Measurements from ENCODE around the gene FIGNL2. TPM values are rescaled to one million over a fixed set of nuclear protein-coding genes. Genes with fewer than 3 reads are reported as not detected.

The FIGNL2 gene
- total RNA-seq, 2 donors from 2014 or later: 10.5 to 17.7 TPM

- WGBS, 2 experiments (ENCODE audit: insufficient coverage in 1 of 2, insufficient read length in 1 of 2): 32 to 67% methylated on average over 2 to 5 of the region's 5 CpGs
- Mint-ChIP-seq H3K36me3 (ENCODE audit: low read depth) (no peaks in the 10 kb centered on the region), H3K27me3 (ENCODE audit: insufficient read depth) (peaks cover 32% of the 10 kb centered on the region), H3K9me3 (no peaks in the 10 kb centered on the region), H3K27ac (peak overlapping the region; percentile 23), H3K4me3 (no peak overlapping the region), H3K4me1 (peaks cover 30% of the 10 kb centered on the region)
- DNase-seq: peak; percentile 81
- Histone ChIP-seq H3K9me3 (ENCODE audit: control insufficient read depth, low read length) (no peaks in the 10 kb centered on the region), H3K4me3 (ENCODE audit: low read length) (no peak overlapping the region), H3K27me3 (ENCODE audit: control insufficient read depth, insufficient read depth, low read length, poor library complexity, severe bottlenecking) (no peaks in the 10 kb centered on the region), H3K9ac (ENCODE audit: extremely low read depth, low read length, poor library complexity, severe bottlenecking) (no peak overlapping the region), H3K36me3 (ENCODE audit: control insufficient read depth, insufficient read depth, low read length) (no peaks in the 10 kb centered on the region), H3K4me1 (ENCODE audit: control insufficient read depth, insufficient read depth, low read length) (peaks cover 11% of the 10 kb centered on the region), H3K27ac (ENCODE audit: low read depth, low read length) (peak overlapping the region; percentile 78)
- no peak for TF ChIP-seq CTCF (conservative IDR thresholded peaks at IDR 0.05)
Measured at GRCh38 chr12:51829011-51829481, 19.5 kb downstream of the FIGNL2 start.

- H3K4me3 ChIP-seq (ENCODE audit: low read length): no peak overlapping the region
- no peaks in the 10 kb centered on the region for H3K9me3 ChIP-seq (ENCODE audit: control insufficient read depth, low read length)
- H3K4me3 Mint-ChIP-seq: no peak overlapping the region
Measured at GRCh38 chr12:51827925-51828818, 20.3 kb downstream of the FIGNL2 start.

GRCh38 chr12:51826881-51827280 lies 21.6 kb downstream of the FIGNL2 start:
- H3K36me3 Mint-ChIP-seq (ENCODE audit: low read depth): no peaks in the 10 kb centered on the region
- H3K4me1 Mint-ChIP-seq: peaks cover 33% of the 10 kb centered on the region
- H3K4me1 ChIP-seq (ENCODE audit: control insufficient read depth, insufficient read depth, low read length): peaks cover 11% of the 10 kb centered on the region
- no peak overlapping the region for H3K27ac ChIP-seq (ENCODE audit: low read depth, low read length)
- H3K9me3 Mint-ChIP-seq: no peaks in the 10 kb centered on the region
- peaks cover 17% of the 10 kb centered on the region for H3K27me3 Mint-ChIP-seq (ENCODE audit: insufficient read depth)
- 94 to 96% methylated on average over 2 to 4 of the region's 4 CpGs for WGBS, 2 experiments (ENCODE audit: insufficient coverage in 1 of 2, insufficient read length in 1 of 2)
- DNase-seq: no peak
- H3K9me3 ChIP-seq (ENCODE audit: control insufficient read depth, low read length): no peaks in the 10 kb centered on the region
- no peak overlapping the region for H3K4me3 Mint-ChIP-seq
- no peak overlapping the region for H3K4me3 ChIP-seq (ENCODE audit: low read length)
- TF ChIP-seq CTCF (conservative IDR thresholded peaks at IDR 0.05): no peak
- no peaks in the 10 kb centered on the region for H3K27me3 ChIP-seq (ENCODE audit: control insufficient read depth, insufficient read depth, low read length, poor library complexity, severe bottlenecking)
- H3K9ac ChIP-seq (ENCODE audit: extremely low read depth, low read length, poor library complexity, severe bottlenecking): no peak overlapping the region
- no peaks in the 10 kb centered on the region for H3K36me3 ChIP-seq (ENCODE audit: control insufficient read depth, insufficient read depth, low read length)
- no peak overlapping the region for H3K27ac Mint-ChIP-seq

More at GRCh38 chr12:51827925-51828818, 20.3 kb downstream of the FIGNL2 start:
- Mint-ChIP-seq H3K36me3 (ENCODE audit: low read depth) (no peaks in the 10 kb centered on the region), H3K27ac (no peak overlapping the region), H3K4me1 (peaks cover 33% of the 10 kb centered on the region), H3K27me3 (ENCODE audit: insufficient read depth) (peaks cover 23% of the 10 kb centered on the region), H3K9me3 (no peaks in the 10 kb centered on the region)
- WGBS, 2 experiments (ENCODE audit: insufficient coverage in 1 of 2, insufficient read length in 1 of 2): 87 to 90% methylated on average over 6 to 11 of the region's 11 CpGs
- Histone ChIP-seq H3K36me3 (ENCODE audit: control insufficient read depth, insufficient read depth, low read length) (no peaks in the 10 kb centered on the region), H3K9ac (ENCODE audit: extremely low read depth, low read length, poor library complexity, severe bottlenecking) (no peak overlapping the region), H3K4me1 (ENCODE audit: control insufficient read depth, insufficient read depth, low read length) (peaks cover 11% of the 10 kb centered on the region), H3K27ac (ENCODE audit: low read depth, low read length) (peak overlapping the region; percentile 78), H3K27me3 (ENCODE audit: control insufficient read depth, insufficient read depth, low read length, poor library complexity, severe bottlenecking) (no peaks in the 10 kb centered on the region)
- TF ChIP-seq CTCF (conservative IDR thresholded peaks at IDR 0.05): no peak
- DNase-seq: no peak

Measured in endodermal cell (in vitro differentiated cells).